GM10248 (cell line): Measurements from ENCODE around the gene POSTN.

Experiments used
- CTCF ChIA-PET: fragments of 300-600 bp; sonication (Branson Sonifier 250); formaldehyde crosslinking; extraction: SDS; loops from one replicate; lab custom pipeline; 2021; ENCODE audit warnings: antibody characterized with exemption; lab: Yijun Ruan, JAX
- POLR2A ChIA-PET: fragments of 350-650 bp; sonication (Branson Sonifier 250); formaldehyde crosslinking; extraction: SDS; loops from one replicate; lab custom pipeline; 2020; ENCODE audit warnings: antibody characterized with exemption; lab: Yijun Ruan, JAX
- DNase-seq: peaks from one replicate; pipeline ENCODE4 v3.0.0; 2012; ENCODE audit errors: extremely low spot score
- TF ChIP-seq, protein P1 (sequence below): IDR thresholded peaks from 2 replicates; pipeline ENCODE4 v1.5.1; 2012; ENCODE audit warnings: mild to moderate bottlenecking, low read depth; ENCODE audit errors: extremely low read depth, missing control alignments, control extremely low read depth

Gene POSTN

GRCh38 chr13:37534181-37534580, 64.4 kb downstream of the POSTN start:
- no peak for DNase-seq
- CTCF ChIA-PET: no interaction called here
- POLR2A ChIA-PET: no interaction called here
- TF ChIP-seq, protein P1, sequence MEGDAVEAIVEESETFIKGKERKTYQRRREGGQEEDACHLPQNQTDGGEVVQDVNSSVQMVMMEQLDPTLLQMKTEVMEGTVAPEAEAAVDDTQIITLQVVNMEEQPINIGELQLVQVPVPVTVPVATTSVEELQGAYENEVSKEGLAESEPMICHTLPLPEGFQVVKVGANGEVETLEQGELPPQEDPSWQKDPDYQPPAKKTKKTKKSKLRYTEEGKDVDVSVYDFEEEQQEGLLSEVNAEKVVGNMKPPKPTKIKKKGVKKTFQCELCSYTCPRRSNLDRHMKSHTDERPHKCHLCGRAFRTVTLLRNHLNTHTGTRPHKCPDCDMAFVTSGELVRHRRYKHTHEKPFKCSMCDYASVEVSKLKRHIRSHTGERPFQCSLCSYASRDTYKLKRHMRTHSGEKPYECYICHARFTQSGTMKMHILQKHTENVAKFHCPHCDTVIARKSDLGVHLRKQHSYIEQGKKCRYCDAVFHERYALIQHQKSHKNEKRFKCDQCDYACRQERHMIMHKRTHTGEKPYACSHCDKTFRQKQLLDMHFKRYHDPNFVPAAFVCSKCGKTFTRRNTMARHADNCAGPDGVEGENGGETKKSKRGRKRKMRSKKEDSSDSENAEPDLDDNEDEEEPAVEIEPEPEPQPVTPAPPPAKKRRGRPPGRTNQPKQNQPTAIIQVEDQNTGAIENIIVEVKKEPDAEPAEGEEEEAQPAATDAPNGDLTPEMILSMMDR: no peak

DNA sequence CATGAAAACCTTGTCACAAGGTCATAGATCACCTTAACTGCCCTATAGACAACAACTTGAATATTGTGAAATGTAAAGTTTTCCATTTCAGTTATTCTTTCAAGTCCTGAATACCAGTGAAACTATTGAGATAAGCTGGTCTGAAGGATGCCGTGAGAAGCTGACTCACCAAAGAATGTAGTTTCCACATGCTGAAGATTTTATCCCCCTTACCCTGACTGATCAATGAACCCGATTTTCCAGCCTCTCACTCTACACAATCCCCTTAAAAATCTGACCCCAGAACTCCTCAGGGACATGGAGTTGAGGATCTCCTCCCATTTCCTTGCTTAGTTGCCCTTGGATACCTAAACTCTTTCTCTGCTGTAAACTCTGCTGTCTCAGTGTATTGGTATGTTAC, 67.5 kb downstream of the POSTN start:
- DNase-seq: no peak
- TF ChIP-seq, protein P1: no peak
- POLR2A ChIA-PET: no interaction called here
- CTCF ChIA-PET: interaction anchor here (2.1 kb wide), 1 partner anchor 7 kb away, joined by 7 read pairs; no protein-coding TSS in a partner anchor

DNA sequence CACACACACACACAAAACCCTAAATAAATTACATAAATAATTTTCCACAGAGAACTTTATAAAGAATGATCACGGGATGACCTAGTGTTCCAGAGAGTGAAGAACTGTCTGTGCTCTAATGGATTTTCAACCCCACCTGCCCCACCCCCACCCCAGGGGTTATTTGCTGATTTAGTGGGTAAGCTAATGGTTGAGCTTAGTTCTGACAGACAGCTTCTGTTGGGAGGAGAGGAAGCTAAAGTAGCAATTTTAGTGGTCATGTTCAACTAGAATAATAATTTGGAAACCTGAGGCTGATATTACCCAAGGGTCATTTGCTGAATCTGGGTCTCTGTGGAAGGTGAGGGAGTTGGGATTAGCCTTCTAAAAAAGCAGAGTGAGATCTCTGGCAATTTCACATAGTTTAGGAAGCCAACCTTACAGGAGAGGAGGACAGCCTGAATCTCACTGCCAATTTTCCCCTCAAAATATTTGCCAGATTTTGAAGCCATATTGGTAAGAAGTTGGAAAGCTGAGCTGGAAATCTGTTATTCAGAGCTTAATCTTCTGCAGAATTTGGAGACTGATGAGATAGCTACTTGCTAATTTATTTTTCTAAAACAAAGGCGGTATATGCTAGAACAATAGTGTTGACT, 68.7 kb downstream of the POSTN start:
- ChIA-PET CTCF (interaction anchor here (1.0 to 2.1 kb wide), 4 partner anchors 8 to 15 kb away, joined by 3 to 7 read pairs (median 3); no protein-coding TSS in a partner anchor), POLR2A (no interaction called here)
- TF ChIP-seq, protein P1: no peak
- no peak for DNase-seq

- DNase-seq: no peak
- ChIA-PET POLR2A (no interaction called here), CTCF (interaction anchor here (1.6 kb wide), 1 partner anchor 11 kb away, joined by 4 read pairs; no protein-coding TSS in a partner anchor)
- TF ChIP-seq, protein P1: no peak
Measured at GRCh38 chr13:37526710-37527473, 71.7 kb downstream of the POSTN start.

- ChIA-PET POLR2A (no interaction called here), CTCF (no interaction called here)
- DNase-seq: no peak
- TF ChIP-seq, protein P1: no peak
Measured at GRCh38 chr13:37515226-37515625, 83.3 kb downstream of the POSTN start.
